WERI-Rb-1 (cell line): Measurements from ENCODE around the gene ERCC2.
"Not testable (repeated sequence)": the region's sequence is repeated elsewhere in the genome, so short reads cannot be mapped to it uniquely, and the experiment has no call there.

Experiments used
- DNase-seq: peaks from one replicate; pipeline ENCODE4 v3.0.0-alpha.2; 2020
- H3K27ac ChIP-seq: fragments of 250-450 bp; sonication (Bioruptor Pico); 2 replicates; pipeline ENCODE4 v1.5.1; 2020; ENCODE audit warnings: mild to moderate bottlenecking, moderate library complexity
- H3K27me3 ChIP-seq: fragments of 250-450 bp; sonication (Bioruptor Pico); 2 replicates; pipeline ENCODE4 v1.5.1; 2021; ENCODE audit warnings: mild to moderate bottlenecking, low read depth, moderate library complexity; ENCODE audit not compliant: insufficient read depth, severe bottlenecking
- H3K36me3 ChIP-seq: fragments of 250-450 bp; sonication (Bioruptor Pico); 2 replicates; pipeline ENCODE4 v1.5.1; 2020; ENCODE audit warnings: mild to moderate bottlenecking, moderate library complexity
- H3K4me3 ChIP-seq: 2 replicates; pipeline ENCODE4 v1.5.1; 2011; ENCODE audit warnings: low read depth, mild to moderate bottlenecking, control low read depth, low read length
- H3K9me3 ChIP-seq: fragments of 250-450 bp; sonication (Bioruptor Pico); 2 replicates; pipeline ENCODE4 v1.5.1; 2021; ENCODE audit warnings: mild to moderate bottlenecking, moderate library complexity; ENCODE audit not compliant: severe bottlenecking
- TF ChIP-seq, protein P1 (sequence below): IDR thresholded peaks from 2 replicates; pipeline ENCODE4 v1.5.1; 2011; ENCODE audit warnings: low read depth, mild to moderate bottlenecking, control low read depth, inconsistent platforms, low read length

Gene ERCC2

DNA sequence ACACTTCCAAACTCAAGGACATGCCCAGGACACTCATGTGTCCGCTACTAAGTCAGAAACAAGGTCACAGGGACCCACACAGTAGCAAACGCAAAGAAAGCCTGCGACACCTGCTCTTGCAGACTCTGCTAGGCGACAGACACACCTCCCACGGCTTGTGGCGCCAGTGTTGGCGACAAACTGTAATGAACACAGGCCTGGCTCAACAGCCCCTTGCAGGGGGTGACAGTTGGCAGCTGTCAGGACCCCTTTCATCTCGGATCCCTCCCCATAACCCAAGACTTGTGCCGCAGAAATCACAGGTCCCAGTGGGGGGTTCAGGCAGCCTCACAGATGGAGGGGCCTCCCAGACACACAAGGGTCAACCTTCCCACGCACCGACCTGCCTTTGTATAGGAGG, 48.1 kb downstream of the ERCC2 start:
- TF ChIP-seq, protein P1, sequence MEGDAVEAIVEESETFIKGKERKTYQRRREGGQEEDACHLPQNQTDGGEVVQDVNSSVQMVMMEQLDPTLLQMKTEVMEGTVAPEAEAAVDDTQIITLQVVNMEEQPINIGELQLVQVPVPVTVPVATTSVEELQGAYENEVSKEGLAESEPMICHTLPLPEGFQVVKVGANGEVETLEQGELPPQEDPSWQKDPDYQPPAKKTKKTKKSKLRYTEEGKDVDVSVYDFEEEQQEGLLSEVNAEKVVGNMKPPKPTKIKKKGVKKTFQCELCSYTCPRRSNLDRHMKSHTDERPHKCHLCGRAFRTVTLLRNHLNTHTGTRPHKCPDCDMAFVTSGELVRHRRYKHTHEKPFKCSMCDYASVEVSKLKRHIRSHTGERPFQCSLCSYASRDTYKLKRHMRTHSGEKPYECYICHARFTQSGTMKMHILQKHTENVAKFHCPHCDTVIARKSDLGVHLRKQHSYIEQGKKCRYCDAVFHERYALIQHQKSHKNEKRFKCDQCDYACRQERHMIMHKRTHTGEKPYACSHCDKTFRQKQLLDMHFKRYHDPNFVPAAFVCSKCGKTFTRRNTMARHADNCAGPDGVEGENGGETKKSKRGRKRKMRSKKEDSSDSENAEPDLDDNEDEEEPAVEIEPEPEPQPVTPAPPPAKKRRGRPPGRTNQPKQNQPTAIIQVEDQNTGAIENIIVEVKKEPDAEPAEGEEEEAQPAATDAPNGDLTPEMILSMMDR, result no peak
- peak; percentile 62 for DNase-seq
- H3K9me3 ChIP-seq, result no peaks in the 10 kb centered on the region
- H3K27me3 ChIP-seq, result no peaks in the 10 kb centered on the region
- peak overlapping the region; percentile 63 for H3K27ac ChIP-seq
- H3K4me3 ChIP-seq, result no peak overlapping the region
- no peaks in the 10 kb centered on the region for H3K36me3 ChIP-seq

DNA sequence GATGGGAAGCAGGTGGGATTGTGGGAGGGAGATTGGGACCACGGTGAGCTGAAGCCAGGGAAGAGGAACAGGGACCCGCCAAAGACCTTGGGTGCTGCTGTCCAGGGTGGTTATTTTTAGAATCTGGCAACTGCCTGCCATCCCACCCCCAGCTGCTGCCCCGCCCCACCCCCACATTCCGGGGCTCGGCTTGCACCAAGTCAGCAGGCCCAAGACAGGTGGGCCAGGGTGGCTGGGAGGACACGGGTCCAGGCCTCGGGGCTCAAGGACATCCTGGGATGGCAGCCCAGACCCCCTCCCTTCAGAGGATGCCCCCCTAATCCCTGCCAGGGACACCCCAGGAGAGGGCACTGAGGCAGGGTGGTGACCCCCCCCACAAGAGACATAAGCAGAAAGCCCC, 48.5 kb downstream of the ERCC2 start:
- no peaks in the 10 kb centered on the region for H3K36me3 ChIP-seq
- TF ChIP-seq, protein P1, result no peak
- no peaks in the 10 kb centered on the region for H3K9me3 ChIP-seq
- no peaks in the 10 kb centered on the region for H3K27me3 ChIP-seq
- no peak for DNase-seq
- no peak overlapping the region for H3K4me3 ChIP-seq
- H3K27ac ChIP-seq, result peak overlapping the region; percentile 63

DNA sequence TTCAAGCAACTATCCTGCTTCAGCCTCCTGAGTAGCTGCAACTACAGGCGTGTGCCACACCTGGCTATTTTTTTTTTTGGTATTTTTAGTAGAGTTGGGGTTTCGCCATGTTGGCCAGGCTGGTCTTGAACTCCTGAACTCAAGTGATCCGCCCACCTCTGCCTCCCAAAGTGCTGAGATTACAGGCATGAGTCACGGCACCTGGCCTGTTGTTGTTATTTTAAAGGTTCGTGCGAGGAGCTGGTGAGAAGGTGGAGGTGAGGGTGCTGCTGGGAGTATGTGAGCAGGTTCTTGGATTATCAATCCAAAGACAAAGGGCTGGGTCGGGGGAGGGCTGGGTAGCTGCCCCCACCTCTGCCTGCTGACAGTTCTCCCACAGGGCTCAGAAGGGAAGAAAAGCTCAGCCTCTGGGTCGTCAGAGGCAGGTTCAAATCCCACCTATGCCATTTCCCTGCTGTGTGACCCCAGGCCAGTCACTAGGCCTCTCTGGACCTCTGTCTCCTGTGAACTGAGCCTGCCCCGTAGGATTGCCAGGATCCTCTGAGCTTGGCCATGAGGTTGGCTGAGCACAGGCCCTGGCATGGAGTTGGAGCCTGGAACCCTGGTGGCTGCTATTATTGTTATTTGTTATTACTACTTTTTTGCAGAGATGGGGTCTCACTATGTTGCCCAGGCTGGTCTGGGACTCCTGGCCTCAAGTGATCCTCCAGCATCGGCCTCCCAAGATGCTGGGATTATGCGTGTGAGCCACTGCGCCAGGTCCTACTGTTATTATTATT, 49.2 kb downstream of the ERCC2 start:
- Histone ChIP-seq H3K27me3 (no peaks in the 10 kb centered on the region), H3K27ac (peak overlapping the region; percentile 63; the same call in 1 of the 2 replicates), H3K4me3 (no peak overlapping the region), H3K36me3 (no peaks in the 10 kb centered on the region), H3K9me3 (no peaks in the 10 kb centered on the region)
- TF ChIP-seq, protein P1, result no peak
- no peak for DNase-seq

DNA sequence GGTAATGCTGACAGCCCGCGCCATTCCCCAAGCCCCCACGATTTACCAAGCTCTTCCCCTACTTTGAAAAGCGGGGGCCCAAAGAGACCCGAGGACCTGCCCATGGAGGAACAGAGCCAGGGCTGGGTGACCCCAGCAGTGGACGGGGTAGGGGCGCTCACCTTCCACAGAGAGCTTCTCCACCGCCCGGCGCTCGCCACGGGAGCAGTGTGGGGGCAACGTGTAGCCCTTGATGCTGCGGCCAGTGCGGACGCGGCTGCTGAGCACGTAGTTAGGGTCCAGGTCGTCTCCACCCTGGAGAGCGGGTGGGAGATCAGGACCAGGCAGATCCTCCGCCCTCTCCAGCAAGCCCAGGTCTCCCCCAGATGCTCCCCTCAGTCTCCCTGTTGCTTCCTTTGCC, 55.1 kb downstream of the ERCC2 start:
- Histone ChIP-seq H3K9me3 (no peaks in the 10 kb centered on the region), H3K36me3 (no peaks in the 10 kb centered on the region), H3K27me3 (no peaks in the 10 kb centered on the region), H3K27ac (no peak overlapping the region), H3K4me3 (no peak overlapping the region)
- TF ChIP-seq, protein P1, result no peak
- no peak for DNase-seq

DNA sequence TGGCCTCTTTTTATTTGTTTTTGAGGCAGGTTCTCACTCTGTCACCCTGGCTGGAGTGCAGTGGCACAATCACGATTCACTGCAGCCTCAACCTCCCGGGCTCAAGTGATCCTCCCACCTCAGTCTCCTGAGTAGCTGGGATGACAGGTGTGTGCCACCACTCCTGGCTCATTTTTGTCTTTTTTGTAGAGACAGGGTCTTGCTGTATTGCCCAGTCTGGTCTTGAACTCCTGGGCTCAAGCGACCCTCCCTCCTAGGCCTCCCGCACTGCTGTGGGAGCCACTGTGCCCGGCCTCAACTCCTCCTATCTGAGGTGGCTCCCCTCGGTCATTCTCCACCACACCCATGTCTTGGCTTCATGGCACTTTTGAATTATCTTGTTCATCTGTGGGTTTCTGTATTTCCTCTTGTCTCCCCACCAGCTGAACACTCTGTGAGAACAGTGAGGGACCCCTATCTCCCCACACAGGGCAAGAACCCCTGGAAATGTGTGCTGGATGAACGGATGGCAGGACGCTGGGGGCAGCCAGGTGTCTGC, 55.6 kb downstream of the ERCC2 start:
- Histone ChIP-seq H3K27me3 (no peaks in the 10 kb centered on the region), H3K9me3 (no peaks in the 10 kb centered on the region), H3K36me3 (no peaks in the 10 kb centered on the region), H3K4me3 (no peak overlapping the region), H3K27ac (no peak overlapping the region)
- TF ChIP-seq, protein P1, result no peak
- no peak for DNase-seq

DNA sequence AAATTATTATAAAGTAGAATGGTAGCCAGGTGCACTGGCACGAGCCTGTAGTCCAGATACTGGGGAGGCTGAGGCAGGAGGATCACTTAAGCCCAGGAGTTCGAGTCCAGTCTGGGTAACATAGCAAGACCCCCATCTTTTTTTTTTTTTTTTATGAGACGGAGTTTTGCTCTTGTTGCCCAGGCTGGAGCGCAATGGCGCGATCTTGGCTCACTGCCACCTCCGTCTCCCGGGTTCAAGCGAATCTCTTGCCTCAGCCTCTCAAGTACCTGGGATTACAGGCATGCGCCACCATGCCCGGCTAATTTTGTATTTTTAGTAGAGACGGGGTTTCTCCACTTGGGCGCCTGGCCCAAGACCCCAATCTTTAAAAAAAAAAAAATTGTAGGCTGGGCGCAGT, 58.1 kb downstream of the ERCC2 start:
- H3K27me3 ChIP-seq, DNase-seq, H3K27ac ChIP-seq, H3K9me3 ChIP-seq, H3K4me3 ChIP-seq, H3K36me3 ChIP-seq: not testable (repeated sequence)
